ENCODE results near the gene SSBP4. TPM values are rescaled to one million over a fixed set of nuclear protein-coding genes. Genes with fewer than 3 reads are reported as not detected.
A peak's percentile ranks its signal among the peaks of the same experiment; 100 is the strongest.

Gene SSBP4
- total and polyA plus RNA-seq, 2 of the 4 experiments (the other 2 are of a cell fraction): 14.9 to 39.7 TPM

DNA sequence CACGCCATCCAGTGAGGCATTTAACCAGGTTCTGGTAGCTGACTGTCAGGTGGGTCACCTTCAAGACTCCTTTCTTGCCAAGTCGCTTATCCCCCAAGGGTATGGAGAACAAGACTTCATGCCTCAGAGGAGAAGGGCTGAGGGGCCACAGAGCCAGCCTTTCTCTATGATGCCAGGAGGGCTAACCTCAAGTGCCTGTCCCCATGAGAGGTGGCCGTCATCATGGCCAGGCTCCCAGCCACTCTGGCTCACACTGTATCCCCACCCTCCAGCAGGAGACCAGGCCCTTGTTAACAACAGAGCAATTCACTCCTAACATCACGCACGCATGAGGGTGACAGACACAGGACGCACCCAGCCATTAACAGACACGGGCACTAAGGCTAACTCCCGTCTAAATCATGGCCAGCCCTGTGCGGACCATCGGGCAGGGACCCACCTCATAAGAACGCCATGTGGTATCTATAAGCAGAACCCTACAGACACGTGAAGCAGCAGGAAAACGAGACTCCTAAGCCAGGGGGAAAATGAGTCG lies 57.4 kb downstream of the SSBP4 start:
- Histone ChIP-seq H4K91ac (ENCODE audit: insufficient read depth, low read depth, low read length) (no peak overlapping the region; the same call in 1 of the 2 replicates), H3K27me3 (ENCODE audit: control insufficient read depth, insufficient read depth, low read length) (no peaks in the 10 kb centered on the region), H3K4ac (ENCODE audit: low read depth, low read length) (peak overlapping the region; percentile 5), H2BK15ac (ENCODE audit: low read depth, low read length) (peak overlapping the region; percentile 8; the same call in 1 of the 3 replicates), H3K4me2 (ENCODE audit: low read depth, low read length) (no peak overlapping the region), H4K5ac (ENCODE audit: low read depth, low read length) (no peak overlapping the region), H2AFZ (replicated peaks; ENCODE audit: low read length, poor library complexity) (peak overlapping the region; percentile 34), H3K4me1 (ENCODE audit: control insufficient read depth, insufficient read depth, low read length) (peaks cover 40% of the 10 kb centered on the region), H3K4me3 (ENCODE audit: insufficient read depth, low read depth, low read length) (no peak overlapping the region), H3K56ac (ENCODE audit: extremely low read depth, insufficient read depth, low read length) (no peak overlapping the region), H4K8ac (ENCODE audit: low read depth in 2 of 2, low read length in 2 of 2) (0 out of 4 replicates have a peak overlapping the region, but pooled peaks of 1 of the 2 experiments have one; percentile 12), H3K14ac (replicated peaks; ENCODE audit: low read depth, low read length) (no peak overlapping the region), H3K27ac (ENCODE audit: insufficient read depth, low read length) (no peak overlapping the region), H3K9ac (ENCODE audit: low read depth, low read length) (no peak overlapping the region), H4K20me1 (ENCODE audit: insufficient read depth, low read length) (peaks cover 62% of the 10 kb centered on the region), H3K23ac (ENCODE audit: low read depth, low read length) (no peak overlapping the region), H2BK20ac (ENCODE audit: low read depth, low read length) (no peak overlapping the region), H3K18ac (ENCODE audit: low read depth, low read length) (no peak overlapping the region), H3K9me1 (ENCODE audit: insufficient read depth, low read length) (peaks cover 49% of the 10 kb centered on the region), H3K79me1 (ENCODE audit: low read depth in 1 of 2, low read length in 2 of 2) (peaks cover 37 to 100% of the 10 kb centered on the region in 2 experiments), H2AK5ac (ENCODE audit: low read depth, low read length) (peak overlapping the region; percentile 64; the same call in 1 of the 2 replicates), H3K36me3 (ENCODE audit: control insufficient read depth, insufficient read depth, low read length) (peaks cover 9% of the 10 kb centered on the region; the same call in 1 of the 2 replicates), H2BK5ac (ENCODE audit: low read depth, low read length, poor library complexity, severe bottlenecking) (no peak overlapping the region), H2BK120ac (ENCODE audit: low read depth, low read length) (no peak overlapping the region), H3K9me3 (ENCODE audit: control insufficient read depth, insufficient read depth, low read length) (no peaks in the 10 kb centered on the region), H2AK9ac (replicated peaks; ENCODE audit: low read depth, low read length, poor library complexity) (peak overlapping the region; percentile 56)
- intact Hi-C loops (cut with micrococcal nuclease) (no loop called here), dilution Hi-C loops (cut with HindIII; ENCODE audit: low sequenced_read_pairs, unreplicated experiment) (no loop called here), in situ Hi-C loops (cut with MboI; ENCODE audit: low sequenced_read_pairs) (no loop called here)
- CTCF ChIA-PET: no interaction called here
- BruUV-seq (replicated peaks): no TSS peak
- ATAC-seq (ENCODE audit: low read depth) (no peak), DNase-seq (no peak)
- POLR2A ChIA-PET (ENCODE audit: unreplicated experiment): no interaction called here
- WGBS, 2 experiments (ENCODE audit: extremely low coverage in 2 of 2, insufficient read length in 1 of 2): 93% methylated on average over 11 of the region's 14 CpGs; no CpG with 5 or more reads in 1 of the 2 experiments
- TF ChIP-seq, protein P1, sequence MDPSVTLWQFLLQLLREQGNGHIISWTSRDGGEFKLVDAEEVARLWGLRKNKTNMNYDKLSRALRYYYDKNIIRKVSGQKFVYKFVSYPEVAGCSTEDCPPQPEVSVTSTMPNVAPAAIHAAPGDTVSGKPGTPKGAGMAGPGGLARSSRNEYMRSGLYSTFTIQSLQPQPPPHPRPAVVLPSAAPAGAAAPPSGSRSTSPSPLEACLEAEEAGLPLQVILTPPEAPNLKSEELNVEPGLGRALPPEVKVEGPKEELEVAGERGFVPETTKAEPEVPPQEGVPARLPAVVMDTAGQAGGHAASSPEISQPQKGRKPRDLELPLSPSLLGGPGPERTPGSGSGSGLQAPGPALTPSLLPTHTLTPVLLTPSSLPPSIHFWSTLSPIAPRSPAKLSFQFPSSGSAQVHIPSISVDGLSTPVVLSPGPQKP (IDR thresholded peaks at IDR 0.05; ENCODE audit: borderline replicate concordance, low read depth, low read length): no peak
